ENCODE data around the gene YTHDC1.

DNA sequence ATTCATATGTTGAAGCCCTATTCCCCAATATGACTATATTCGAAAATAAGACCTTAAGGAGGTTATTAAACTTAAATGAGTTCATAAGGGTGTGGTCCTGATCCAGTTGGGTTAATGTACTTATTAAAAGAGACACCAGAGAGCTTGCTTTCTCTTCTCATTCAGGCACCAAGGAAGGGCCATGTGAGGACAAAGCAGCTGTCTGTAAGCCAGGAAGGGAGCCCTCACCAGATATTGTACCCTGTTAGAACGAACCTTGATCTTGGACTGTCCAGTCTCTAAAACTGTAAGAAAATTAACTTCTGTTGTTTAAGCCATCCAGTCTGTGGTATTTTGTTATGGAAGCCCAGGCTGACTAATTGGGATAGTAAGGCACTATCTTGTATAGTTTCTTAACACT, 9.1 kb upstream of the YTHDC1 start:
- TF ChIP-seq CTCF (IDR thresholded peaks at IDR 0.05; ENCODE audit: poor library complexity) (no peak), EZH2 (IDR thresholded peaks at IDR 0.05; ENCODE audit: borderline replicate concordance) (no peak), EZH2phosphoT487 (IDR thresholded peaks at IDR 0.05; ENCODE audit: low read depth, severe bottlenecking, unreplicated experiment) (no peak)
